HG02642 (cell line): ENCODE measurements around the gene IMP4.
A peak's percentile ranks its signal among the peaks of the same experiment; 100 is the strongest.

Experiments used
- ATAC-seq: cut with Tn5 transposase; IDR thresholded peaks from one replicate; pipeline ENCODE4 v1.9.1; 2021; ENCODE audit warnings: mild to moderate bottlenecking; ENCODE audit not compliant: unreplicated experiment, poor library complexity

Gene IMP4

DNA sequence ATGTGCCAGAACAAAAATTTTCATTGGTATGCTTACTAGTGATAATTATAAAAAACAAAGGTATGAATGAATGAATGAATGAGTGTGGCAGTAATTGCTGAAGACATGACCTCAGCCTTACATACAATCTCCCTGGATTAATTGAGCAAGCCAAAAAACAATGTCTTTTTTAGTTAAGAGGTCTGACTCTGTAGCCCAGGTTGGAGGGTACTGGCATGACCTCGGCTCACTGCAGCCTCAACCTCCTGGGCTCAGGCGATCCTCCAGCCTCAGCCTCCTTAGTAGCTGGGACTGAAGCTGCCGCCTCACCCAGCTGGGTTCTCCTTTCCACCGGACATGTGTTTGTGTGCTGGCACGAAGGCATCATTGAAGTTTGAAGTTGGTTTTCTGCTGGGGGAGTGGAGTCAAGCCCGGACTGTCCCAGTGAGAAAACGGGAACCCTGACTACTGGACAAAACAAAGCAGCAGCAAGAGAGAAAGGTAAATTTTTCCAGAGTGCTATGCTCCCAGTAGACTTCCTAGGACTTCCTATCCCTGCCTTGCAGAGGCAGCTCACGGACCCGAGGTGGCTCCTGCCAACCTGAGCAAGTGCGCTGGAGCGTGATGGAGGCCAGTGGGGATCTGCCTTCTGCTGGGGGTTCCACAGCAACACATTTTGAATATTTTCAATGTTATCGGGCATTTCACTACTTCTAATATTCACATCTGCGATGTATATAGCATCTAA, 6.4 kb upstream of the IMP4 start:
- ATAC-seq, result no peak

DNA sequence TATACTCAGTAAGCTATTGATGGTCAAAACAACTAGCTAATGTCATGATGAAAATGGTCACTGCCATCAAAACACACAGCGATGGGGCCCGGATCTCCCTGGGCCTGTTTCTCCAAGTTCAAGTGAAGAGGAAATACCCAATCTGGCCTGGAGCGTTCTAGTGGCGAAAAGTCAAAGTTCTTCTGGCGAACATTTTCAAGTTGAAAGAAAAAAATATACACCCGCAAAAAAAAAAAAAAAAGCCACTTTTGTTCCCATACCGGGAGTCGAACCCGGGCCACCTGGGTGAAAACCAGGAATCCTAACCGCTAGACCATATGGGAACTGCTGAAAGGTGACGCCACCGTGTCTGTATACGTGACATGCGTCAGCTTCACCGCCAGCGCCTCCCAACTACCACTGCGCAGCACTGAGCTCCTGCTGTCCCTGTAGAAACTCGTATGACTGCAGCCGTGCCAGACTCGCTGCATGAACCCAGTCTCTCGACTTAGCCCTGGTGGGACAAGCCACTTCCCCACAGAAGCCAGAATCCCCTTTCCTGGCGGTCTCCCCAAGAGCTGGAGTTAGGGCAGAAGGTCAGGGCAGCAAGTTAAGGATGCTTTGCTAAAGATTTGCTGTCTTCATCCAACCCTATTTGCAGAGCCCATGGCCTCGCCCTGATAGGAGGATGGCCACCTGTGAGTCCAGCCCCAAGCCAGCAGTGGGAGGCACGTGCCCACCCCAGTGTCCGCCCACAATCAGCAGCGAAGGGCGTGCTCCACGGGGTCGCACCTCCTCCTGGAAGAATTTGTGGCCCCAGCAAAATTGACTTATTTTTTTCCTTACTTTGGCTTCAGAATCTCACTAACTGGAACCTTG, 5.6 kb upstream of the IMP4 start:
- ATAC-seq, result no peak

GRCh38 chr2:130337735-130338325, 4.9 kb upstream of the IMP4 start:
- no peak for ATAC-seq

GRCh38 chr2:130338793-130339345, 3.8 kb upstream of the IMP4 start:
- no peak for ATAC-seq

GRCh38 chr2:130339885-130340745, 2.6 kb upstream of the IMP4 start:
- no peak for ATAC-seq

DNA sequence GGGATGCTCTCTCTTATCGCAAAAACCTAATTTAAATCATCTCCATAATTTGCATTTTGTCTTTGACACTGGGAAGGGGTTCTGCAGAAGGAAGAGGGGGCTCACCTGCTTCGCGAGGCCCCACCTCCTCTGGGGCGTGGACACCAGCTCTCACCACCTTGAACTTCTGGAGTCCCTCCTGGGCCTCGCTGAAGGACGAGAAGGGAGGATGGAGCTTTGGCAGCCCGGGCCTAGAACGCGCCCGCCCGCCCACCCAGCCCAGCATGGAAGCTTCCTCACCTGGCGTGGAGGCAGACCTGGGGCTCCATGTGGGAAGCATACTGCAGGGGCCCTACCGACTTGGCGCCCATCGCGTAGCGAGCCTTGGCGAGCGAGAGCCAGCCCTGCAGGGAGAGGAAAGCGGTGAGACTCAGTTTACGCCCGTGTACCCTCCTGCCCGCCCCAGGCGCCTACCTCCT, 1.1 kb upstream of the IMP4 start:
- no peak for ATAC-seq

- ATAC-seq, result peak; percentile 73
Observed at GRCh38 chr2:130342020-130342532, 621 bp upstream of the IMP4 start.

DNA sequence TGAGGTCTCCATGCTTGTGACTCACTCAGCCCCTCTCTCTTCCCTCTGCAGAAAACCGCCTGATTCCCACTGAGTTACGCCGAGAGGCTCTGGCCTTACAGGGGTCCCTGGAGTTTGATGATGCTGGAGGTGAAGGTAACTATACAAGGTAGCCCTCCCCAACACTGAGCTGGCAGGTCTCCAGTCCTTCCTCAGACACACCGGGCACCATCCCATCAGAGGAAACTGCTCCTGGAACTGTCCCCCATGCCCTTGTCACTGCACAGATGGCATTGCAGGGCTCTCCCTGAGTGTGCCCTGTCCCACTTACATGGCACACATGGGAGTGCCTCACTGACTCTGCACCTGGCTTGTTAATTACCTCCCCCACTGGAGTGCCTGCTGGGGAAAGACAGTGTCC, 1.9 kb downstream of the IMP4 start:
- ATAC-seq, result no peak

- ATAC-seq, result no peak
Observed at GRCh38 chr2:130345091-130345490, 2.4 kb downstream of the IMP4 start.

- ATAC-seq, result no peak
Observed at GRCh38 chr2:130345611-130346010, 2.9 kb downstream of the IMP4 start.

DNA sequence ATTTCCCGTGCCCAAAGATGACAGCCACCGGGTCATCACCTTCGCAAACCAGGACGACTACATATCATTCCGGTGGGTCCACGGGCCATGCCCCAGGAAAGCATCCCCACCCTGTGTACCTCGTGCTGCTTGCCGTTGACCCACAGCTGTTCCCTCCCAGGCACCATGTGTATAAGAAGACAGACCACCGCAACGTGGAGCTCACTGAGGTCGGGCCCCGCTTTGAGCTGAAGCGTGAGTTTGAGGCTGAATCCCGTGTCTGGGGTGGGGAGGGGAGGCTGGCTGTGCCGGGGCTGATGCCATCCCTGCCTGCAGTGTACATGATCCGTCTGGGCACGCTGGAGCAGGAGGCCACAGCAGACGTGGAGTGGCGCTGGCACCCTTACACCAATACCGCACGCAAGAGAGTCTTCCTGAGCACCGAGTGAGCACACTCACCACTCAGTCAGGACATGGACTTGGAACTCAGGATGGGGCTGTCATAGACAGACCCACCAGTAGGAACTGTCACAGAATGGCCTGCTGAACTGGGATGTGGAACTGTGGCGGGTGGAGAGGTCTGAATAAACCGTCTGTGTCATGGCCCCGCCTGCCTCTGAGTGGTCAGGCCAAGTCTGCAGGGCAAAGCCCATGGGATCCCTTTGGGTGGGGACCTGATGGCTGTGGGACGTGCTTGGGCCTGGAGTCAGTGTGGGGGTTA, 3.5 kb downstream of the IMP4 start:
- no peak for ATAC-seq

DNA sequence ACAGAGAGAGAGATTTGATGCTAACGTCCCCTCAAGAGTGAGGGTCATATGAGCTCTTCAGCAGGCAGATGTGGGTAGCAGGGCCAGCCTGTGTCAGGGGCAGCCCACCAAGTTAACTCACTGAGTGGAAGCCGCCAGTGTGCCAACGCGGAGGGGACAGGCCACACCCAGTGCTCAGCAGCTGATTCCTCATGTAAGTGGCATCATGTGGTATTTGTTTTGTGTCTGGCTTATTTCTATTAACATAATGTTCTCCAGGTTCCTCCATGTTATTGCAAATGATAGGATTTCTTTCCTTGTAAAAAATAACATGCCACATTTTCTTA, 4.0 kb downstream of the IMP4 start:
- no peak for ATAC-seq

GRCh38 chr2:130347220-130347925, 4.7 kb downstream of the IMP4 start:
- ATAC-seq, result no peak

GRCh38 chr2:130349174-130349573, 6.5 kb downstream of the IMP4 start:
- ATAC-seq, result no peak

DNA sequence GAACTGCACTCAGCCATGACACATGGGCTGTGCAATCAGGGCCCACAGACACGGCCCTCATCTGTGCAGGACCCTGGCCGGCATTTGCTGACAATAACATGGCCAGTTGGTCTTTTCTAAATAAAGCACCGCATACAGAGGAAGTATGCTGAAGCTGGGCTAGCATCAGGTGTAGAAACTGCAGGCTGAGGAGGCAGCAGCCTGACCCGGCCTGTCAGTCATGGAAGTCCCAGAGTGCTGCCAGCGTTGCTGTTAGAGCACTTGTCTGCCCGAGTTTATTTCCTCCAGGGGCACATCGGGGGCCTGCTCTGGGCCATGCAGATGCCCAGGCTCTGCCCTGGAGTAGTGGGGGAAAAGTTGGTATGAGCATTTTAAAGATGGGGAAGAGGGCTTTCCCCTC, 9.0 kb downstream of the IMP4 start:
- ATAC-seq, result no peak

- no peak for ATAC-seq
Observed at GRCh38 chr2:130352237-130352636, 9.5 kb downstream of the IMP4 start.

- no peak for ATAC-seq
Observed at GRCh38 chr2:130353291-130354138, 10.8 kb downstream of the IMP4 start.

GRCh38 chr2:130354139-130354428, 11.4 kb downstream of the IMP4 start:
- ATAC-seq, result no peak
